NCI-H2196 (cell line): ENCODE data around the gene SFXN5.
A peak's percentile ranks its signal among the peaks of the same experiment; 100 is the strongest.
"Not testable (repeated sequence)": the region's sequence is repeated elsewhere in the genome, so short reads cannot be mapped to it uniquely, and the experiment has no call there.

Experiments used
- DNase-seq: peaks from one replicate; lab custom pipeline; 2025; ENCODE audit not compliant: unreplicated experiment; lab: John Stamatoyannopoulos, UW

The SFXN5 gene

GRCh38 chr2:72914589-72915319 lies 156.8 kb downstream of the SFXN5 start:
- no peak for DNase-seq

- DNase-seq, result no peak
Measured at GRCh38 chr2:72914206-72914559, 157.3 kb downstream of the SFXN5 start.

DNA sequence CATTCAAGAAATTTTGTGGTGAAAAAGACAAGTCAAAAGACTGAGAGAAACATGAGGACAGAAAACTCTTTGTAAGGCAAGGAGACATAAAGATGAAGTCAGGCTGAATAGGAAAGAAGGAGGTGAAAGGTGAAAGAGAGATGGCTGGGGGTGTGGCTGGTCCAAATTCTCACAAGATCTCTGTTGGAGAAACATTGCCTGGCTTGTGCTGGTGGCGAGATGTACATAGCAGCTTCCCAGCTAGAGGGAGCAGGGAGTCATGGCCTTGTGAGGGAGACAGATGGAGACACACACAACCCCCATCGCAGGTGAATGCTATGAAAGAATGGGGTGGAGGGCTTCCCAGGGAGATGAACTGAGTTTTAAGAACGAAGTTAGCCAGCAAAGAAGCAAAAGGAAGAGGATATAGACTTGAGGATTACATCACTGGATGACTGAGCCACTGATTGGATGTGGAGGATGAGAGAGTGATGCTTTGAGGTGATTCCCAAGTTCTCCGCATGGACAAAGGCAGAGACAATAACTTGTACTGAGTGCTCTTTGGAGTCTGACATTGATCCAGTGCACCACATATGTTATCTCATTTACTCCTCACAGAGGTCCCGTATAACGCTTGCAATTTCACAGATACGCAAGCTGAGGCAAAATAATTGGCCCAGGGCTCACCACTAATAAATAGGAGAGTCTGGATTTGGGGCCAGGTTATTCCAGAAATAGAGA lies 157.9 kb downstream of the SFXN5 start:
- DNase-seq, result no peak

DNA sequence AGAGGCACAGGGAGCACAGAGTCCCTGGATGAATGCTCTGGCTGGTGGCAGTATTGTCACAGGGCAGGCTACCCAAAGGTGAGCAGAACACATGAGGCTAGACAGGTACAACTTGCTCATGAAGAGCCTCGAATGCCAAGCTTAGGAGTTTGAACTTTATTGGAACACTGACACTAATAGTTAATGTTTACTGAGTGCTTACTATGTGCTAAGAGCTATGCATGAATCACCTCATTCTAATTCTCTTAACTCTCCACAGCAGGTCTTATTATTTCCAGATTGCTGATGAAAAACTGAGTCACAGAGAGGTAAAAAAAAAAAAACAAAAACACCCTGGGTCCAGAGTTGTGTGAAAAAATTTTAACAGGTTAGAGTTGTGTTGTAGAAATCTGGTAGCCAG lies 160.3 kb downstream of the SFXN5 start:
- DNase-seq, result no peak

DNA sequence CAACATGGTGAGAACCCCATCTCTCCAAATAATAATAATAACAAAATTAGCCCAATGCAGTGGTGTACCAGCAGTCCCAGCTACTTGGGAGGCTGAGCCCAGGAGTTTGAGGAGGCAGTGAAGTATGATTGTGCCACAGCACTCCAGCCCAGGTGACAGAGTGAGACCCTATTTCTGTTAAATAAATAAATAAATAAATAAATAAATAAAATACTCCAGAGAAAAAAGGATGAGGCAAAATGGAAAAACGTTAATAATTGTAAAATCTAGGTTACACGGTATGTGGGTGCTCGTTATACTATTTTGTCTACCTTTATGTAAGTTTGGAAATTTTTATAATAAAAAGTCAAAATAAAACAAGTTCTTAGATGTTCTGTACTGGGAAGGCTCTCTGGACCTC lies 162.8 kb downstream of the SFXN5 start:
- DNase-seq, result no peak

DNA sequence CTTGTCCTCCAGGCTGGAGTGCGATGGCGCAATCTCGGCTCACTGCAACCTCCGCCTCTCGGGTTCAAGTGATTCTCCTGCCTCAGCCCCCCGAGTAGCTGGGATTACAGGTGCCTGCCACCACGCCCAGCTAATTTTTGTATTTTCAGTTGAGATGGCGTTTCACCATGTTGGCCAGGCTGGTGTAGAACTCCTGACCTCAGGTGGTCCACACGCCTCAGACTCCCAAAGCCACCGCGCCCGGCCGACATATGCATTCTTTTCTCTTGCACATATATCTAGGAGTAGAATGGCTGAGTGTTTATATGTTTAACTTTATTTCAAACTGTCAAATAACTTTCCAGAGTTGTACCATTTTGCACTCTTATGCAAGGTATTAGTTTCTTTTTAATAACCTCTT lies 164.1 kb downstream of the SFXN5 start:
- DNase-seq, result not testable (repeated sequence)

- no peak for DNase-seq
Measured at GRCh38 chr2:72901426-72901825, 170.1 kb downstream of the SFXN5 start.

DNA sequence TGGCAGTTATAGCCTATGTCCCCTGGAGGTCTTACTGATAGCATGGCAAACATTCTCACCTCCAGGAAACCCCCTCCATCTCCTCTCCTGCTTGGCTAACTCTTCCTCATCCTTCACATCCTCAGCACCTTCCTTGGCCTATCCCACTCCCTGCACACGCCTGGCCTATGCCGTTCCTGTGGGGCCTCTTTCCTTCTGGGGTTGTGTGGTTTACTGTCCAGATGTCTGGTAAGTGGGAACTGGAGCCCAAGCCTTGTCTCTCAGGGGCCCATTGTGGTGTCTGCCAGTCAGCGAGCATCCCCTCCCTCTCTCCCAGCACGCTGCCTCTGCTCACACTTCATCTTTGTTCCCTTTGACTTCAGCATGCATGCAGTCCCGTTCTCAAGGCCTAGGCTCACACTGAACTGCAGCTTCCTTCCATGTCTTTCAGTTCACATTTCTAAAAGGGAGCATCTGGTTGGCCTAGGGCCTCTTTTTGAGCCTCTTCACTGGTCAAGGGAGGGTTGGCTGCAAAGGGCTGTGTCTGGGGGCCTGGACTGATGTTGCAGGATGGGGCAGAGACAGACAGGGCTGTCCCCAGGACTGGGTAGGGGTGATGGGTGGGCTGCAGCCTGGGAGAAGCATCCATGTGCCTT lies 171.2 kb downstream of the SFXN5 start:
- no peak for DNase-seq

DNA sequence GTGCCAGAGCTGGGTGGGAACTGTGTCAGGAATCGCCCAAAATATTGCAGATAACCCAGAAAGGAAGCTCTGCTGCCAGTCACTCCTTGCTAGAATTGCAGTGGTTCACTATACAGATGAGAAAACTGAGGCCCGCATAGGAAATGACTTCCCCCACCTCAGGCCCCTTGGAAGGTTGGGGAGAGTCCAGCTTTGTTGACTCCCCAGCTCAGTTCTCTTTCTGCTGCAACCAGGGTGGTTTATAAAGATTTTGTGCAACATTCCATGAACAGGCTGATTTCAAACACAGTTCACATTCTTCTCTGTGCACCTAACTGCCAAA lies 173.0 kb downstream of the SFXN5 start:
- DNase-seq, result no peak

GRCh38 chr2:72897785-72898584 lies 173.5 kb downstream of the SFXN5 start:
- no peak for DNase-seq

DNA sequence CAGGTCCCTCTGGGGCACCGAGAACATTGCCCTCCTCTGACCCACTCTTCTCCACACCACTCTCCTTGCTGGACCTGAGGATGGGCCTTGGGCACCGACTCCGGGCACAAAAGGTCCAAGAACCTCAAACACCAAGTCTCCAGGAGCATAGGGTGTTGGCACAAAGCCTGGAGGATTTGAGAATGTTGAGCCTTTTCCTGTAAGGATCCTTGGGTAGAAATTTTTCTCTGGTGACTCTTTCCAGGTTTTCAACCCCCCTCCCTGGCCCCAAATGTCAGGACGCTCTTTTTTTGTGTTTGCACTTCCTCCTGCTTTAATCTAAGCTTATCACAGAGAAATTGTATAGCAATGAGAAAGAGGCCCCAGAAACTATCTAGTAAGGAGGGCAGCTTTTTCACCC lies 175.1 kb downstream of the SFXN5 start:
- no peak for DNase-seq

DNA sequence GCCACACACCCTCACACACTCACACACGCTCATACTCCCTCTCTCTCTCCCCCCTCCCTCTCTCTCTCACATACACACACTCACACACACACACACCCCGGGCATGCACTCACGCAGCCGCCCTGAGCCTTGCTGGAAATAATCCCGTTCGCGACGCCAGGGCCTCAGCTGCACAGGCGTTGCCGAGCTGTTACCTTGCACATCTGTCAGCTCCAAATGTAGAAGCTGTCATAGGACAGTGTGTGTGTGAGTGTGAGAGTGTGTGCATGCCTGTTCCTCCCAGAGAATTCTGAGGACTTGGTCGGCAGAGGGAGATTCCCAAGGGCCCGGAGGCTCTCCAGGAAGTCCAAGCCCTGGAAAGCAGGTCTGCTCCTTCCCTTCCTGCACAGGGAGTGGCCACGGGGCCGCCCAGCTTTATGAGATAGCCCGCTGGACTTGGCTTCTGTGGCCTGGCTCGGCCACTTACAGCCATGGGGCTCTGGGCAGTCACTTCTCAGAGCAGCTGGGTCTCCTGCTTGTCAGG lies 175.7 kb downstream of the SFXN5 start:
- DNase-seq, result no peak

DNA sequence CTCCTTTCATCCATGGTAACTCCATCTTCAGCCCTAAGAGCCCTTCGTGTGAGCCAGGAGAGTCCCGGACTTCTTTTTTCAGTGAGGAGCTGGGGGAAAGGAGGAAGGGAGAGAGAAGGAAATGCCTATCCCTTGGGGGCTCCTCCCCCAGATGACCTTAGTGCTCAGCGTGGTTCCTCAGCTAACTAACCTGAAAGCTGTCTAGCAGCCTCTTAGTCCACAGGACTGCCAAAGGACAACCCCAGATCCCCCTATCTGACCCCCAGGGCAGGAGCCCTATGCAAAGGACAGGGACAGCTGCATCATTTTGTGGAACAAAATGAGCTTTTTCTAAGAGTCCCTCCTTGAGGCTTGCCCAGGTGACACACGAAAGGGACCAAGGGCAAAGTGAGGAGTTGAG lies 176.4 kb downstream of the SFXN5 start:
- DNase-seq, result no peak

DNA sequence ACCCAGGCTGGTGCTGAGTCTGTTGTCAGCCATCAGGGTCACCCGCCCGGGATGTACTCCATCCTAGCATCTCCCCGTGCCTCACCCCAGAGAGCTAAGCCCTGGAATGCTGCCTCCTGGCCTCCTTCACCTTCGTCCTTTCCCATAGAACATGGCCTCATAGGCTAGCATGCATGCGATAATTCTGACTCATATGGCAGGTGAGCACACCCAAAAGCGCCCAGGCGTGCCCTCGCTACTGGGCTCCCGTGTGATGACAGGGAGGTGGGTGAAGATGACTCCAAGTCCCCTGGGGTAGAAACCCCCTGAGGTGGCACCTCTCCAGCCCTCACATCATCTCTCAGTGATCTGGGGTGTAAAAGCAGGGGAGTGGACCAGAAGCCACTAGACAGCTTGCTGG lies 177.0 kb downstream of the SFXN5 start:
- DNase-seq, result no peak

- DNase-seq, result peak; percentile 1
Measured at GRCh38 chr2:72893594-72894319, 177.8 kb downstream of the SFXN5 start.

DNA sequence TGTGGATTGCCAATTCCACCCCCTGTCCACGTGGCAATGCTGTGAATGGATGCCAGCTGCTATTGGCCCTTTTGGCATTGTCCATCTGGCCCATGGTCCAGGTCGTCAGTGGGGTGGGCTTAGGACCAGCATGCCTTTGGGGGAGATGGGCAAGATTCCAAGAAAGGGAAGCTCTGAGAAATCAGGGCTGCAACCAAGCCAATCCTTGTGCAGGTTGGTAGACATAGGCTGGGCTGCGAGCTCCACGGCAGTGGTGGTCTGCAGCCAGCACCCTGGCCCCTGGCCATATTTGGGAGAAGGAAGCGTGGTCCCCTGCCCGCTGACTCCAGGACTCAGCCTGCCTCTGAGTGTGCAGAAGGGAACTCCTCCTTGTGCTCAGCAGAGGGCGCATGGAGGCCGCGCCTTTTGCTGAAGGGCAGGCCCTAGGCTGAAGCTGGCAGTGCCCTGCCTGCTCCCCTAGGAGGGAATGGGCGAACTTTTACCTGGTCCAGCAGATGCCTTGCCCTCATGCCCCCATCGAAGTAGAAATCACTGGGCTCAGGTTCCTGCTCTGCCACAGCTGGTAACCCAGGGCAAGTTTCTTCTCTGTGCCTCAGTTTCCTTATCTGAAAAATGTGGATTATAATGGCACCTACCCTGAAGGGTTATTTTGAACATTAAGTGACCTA lies 178.9 kb downstream of the SFXN5 start:
- DNase-seq, result peak; percentile 45
